ENCODE measurements around the gene OXCT2. TPM values are rescaled to one million over a fixed set of nuclear protein-coding genes. Genes with fewer than 3 reads are reported as not detected.

OXCT2 gene
- polyA plus RNA-seq, 1 donor from 2014 or later: not detected

DNA sequence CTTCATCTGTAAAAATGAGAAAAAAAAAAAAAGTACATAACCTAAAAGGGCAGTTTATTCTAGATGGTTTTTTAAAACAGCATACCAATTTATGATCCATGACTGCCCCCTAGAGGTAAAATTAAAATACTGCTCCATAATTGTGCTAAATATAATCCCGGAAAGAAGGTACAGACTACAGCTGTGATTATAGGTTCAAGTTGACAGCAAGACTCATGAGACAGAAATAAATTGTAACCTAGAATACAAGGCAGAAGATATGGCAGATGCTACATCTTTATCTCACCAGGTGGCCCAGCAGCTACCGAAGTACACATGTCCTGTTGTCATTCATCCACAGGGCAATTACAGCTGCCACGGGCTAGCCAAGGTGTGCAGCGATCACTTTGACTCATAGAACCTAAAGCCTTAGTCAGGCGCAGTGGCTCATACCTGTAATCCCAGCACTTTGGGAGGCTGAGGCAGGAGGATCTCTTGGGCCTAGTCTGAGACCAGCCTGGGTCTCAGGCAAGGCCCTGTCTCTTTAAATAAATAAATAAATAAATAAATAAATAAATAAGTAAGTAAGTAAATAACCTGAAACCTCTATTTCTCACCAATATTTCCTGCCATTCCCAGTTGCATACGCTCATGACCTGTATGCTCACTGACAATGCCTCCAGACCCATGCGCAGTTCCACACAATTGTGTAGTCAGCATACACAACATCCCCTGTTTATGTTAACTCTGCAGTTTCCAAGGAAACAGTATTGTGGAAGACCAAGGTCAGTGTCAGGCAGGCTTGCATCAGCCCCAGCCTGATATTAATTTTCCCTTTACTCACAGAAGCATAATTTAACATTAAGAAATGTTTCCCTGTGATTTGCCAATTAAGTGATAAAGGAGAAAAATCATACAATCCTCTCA is 50.8 kb downstream of the OXCT2 start:
- Histone ChIP-seq H3F3A (ENCODE audit: insufficient read depth, low read length, poor library complexity, severe bottlenecking) (no peaks in the 10 kb centered on the region), H3K9me3 (ENCODE audit: low read length) (no peaks in the 10 kb centered on the region), H2AFZ (ENCODE audit: low read depth, low read length) (no peak overlapping the region), H3K4me2 (ENCODE audit: low read length) (peak overlapping the region; percentile 37), H3K27me3 (ENCODE audit: insufficient read depth, low read depth, low read length) (peaks cover 42% of the 10 kb centered on the region), H3K36me3 (ENCODE audit: insufficient read depth, low read length) (no peaks in the 10 kb centered on the region), H3K4me3 (ENCODE audit: low read length) (peak overlapping the region; percentile 33), H4K20me1 (ENCODE audit: insufficient read depth) (no peaks in the 10 kb centered on the region), H3K79me2 (replicated peaks; ENCODE audit: insufficient read depth, low read length) (no peaks in the 10 kb centered on the region), H3K9ac (ENCODE audit: low read length) (no peak overlapping the region), H3K9me2 (ENCODE audit: insufficient read depth, low read length) (no peaks in the 10 kb centered on the region), H3K27ac (ENCODE audit: low read length) (no peak overlapping the region)
- peak; percentile 92 for TF ChIP-seq SMC3 (conservative IDR thresholded peaks at IDR 0.05; ENCODE audit: poor library complexity)
- TF ChIP-seq, protein P1, sequence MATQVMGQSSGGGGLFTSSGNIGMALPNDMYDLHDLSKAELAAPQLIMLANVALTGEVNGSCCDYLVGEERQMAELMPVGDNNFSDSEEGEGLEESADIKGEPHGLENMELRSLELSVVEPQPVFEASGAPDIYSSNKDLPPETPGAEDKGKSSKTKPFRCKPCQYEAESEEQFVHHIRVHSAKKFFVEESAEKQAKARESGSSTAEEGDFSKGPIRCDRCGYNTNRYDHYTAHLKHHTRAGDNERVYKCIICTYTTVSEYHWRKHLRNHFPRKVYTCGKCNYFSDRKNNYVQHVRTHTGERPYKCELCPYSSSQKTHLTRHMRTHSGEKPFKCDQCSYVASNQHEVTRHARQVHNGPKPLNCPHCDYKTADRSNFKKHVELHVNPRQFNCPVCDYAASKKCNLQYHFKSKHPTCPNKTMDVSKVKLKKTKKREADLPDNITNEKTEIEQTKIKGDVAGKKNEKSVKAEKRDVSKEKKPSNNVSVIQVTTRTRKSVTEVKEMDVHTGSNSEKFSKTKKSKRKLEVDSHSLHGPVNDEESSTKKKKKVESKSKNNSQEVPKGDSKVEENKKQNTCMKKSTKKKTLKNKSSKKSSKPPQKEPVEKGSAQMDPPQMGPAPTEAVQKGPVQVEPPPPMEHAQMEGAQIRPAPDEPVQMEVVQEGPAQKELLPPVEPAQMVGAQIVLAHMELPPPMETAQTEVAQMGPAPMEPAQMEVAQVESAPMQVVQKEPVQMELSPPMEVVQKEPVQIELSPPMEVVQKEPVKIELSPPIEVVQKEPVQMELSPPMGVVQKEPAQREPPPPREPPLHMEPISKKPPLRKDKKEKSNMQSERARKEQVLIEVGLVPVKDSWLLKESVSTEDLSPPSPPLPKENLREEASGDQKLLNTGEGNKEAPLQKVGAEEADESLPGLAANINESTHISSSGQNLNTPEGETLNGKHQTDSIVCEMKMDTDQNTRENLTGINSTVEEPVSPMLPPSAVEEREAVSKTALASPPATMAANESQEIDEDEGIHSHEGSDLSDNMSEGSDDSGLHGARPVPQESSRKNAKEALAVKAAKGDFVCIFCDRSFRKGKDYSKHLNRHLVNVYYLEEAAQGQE (IDR thresholded peaks at IDR 0.05; ENCODE audit: borderline replicate concordance): no peak
- no peak for TF ChIP-seq EZH2 (IDR thresholded peaks at IDR 0.05; ENCODE audit: borderline replicate concordance, insufficient read depth, low read length, poor library complexity, severe bottlenecking)
- peak; percentile 99 for TF ChIP-seq POLR2AphosphoS5 (IDR thresholded peaks at IDR 0.05)
- TF ChIP-seq RAD21 (conservative IDR thresholded peaks at IDR 0.05): peak; percentile 98
- TF ChIP-seq EP300 (conservative IDR thresholded peaks at IDR 0.05; ENCODE audit: poor library complexity, severe bottlenecking): peak; percentile 95
- TF ChIP-seq MXI1 (conservative IDR thresholded peaks at IDR 0.05; ENCODE audit: poor library complexity, severe bottlenecking): peak; percentile 97
- TF ChIP-seq, protein P2, sequence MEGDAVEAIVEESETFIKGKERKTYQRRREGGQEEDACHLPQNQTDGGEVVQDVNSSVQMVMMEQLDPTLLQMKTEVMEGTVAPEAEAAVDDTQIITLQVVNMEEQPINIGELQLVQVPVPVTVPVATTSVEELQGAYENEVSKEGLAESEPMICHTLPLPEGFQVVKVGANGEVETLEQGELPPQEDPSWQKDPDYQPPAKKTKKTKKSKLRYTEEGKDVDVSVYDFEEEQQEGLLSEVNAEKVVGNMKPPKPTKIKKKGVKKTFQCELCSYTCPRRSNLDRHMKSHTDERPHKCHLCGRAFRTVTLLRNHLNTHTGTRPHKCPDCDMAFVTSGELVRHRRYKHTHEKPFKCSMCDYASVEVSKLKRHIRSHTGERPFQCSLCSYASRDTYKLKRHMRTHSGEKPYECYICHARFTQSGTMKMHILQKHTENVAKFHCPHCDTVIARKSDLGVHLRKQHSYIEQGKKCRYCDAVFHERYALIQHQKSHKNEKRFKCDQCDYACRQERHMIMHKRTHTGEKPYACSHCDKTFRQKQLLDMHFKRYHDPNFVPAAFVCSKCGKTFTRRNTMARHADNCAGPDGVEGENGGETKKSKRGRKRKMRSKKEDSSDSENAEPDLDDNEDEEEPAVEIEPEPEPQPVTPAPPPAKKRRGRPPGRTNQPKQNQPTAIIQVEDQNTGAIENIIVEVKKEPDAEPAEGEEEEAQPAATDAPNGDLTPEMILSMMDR (IDR thresholded peaks at IDR 0.05; ENCODE audit: poor library complexity, severe bottlenecking): peak; percentile 96

Small RNA genes within 50 kb of the gene (small RNA-seq; reads per million reads assigned to genes)
- 0 reads per million in 3 experiments for gene AL033527.1
- gene RNU7-121P: 0 reads per million in 3 experiments

Other genes starting within 250 kb of the OXCT2 start
- gene PABPC4, start 194.6 kb downstream of the OXCT2 start, polyA plus RNA-seq: 105 and 115 TPM in 2 replicates
- gene HEYL, start 131.7 kb downstream of the OXCT2 start, polyA plus RNA-seq: not detected in 2 replicates
- gene NT5C1A, start 99.2 kb downstream of the OXCT2 start, polyA plus RNA-seq: not detected in 2 replicates
- 53.2 and 60.0 TPM in 2 replicates for gene HPCAL4, start 79.9 kb downstream of the OXCT2 start, polyA plus RNA-seq
- 54.0 and 55.9 TPM in 2 replicates for gene PPIE, start 32.5 kb downstream of the OXCT2 start, polyA plus RNA-seq
- gene BMP8B, start 17.5 kb upstream of the OXCT2 start, polyA plus RNA-seq: 0.04 TPM in 1 of 2 replicates, not detected in the other
- 72.2 and 90.6 TPM in 2 replicates for gene TRIT1, start 112.2 kb upstream of the OXCT2 start, polyA plus RNA-seq
- gene MYCL, start 130.6 kb upstream of the OXCT2 start, polyA plus RNA-seq: 35.2 and 36.3 TPM in 2 replicates
- gene MFSD2A, start 183.8 kb upstream of the OXCT2 start, polyA plus RNA-seq: 7.0 and 7.8 TPM in 2 replicates